ENCODE results near the gene YY1AP1. TPM values are rescaled to one million over a fixed set of nuclear protein-coding genes. Genes with fewer than 3 reads are reported as not detected.
A peak's percentile ranks its signal among the peaks of the same experiment; 100 is the strongest.
"Not testable (repeated sequence)": the region's sequence is repeated elsewhere in the genome, so short reads cannot be mapped to it uniquely, and the experiment has no call there.

The YY1AP1 gene
- total RNA-seq, 1 donor from 2014 or later = 70.5 TPM

DNA sequence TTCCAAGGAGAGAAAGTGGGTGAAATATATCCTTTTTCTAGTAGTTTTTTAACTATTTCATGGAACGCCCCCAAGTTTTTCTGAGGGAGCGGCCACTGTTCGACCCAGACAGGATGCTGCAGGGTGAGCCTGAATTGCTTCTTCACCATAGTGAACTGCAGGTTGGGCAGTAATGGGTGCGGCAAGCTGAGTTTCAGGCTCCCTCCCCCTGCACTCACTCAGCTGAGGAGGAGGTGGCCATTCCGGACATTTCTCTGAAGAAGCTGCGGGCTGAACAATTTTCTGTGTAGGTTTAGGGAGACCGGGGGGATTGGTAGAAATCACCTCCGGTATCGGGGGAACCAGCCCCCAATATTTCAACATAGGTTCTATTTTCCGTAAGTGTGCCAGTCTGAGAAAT, 8.5 kb upstream of the YY1AP1 start:
- ATAC-seq (no peak), DNase-seq (no peak)
- intact Hi-C loops (cut with micrococcal nuclease) = no loop called here

DNA sequence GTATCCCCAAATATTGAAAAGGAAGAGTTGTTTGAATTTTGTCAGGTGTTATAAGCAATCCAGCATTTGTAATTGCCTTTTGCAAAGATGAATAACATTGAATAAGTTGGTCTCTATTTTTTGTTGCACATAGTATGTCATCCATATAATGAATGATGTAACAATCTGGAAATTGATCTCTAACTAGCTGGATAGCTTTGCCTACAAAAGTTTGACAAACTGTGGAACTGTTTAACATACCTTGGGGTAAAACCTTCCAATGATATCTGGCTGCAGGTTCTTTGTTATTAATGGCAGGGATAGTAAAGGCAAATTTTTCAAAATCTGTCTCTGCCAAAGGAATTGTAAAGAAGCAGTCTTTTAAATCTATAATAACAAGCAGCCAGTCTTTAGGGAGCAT, 8.0 kb upstream of the YY1AP1 start:
- ATAC-seq (no peak), DNase-seq (no peak)
- intact Hi-C loops (cut with micrococcal nuclease) = no loop called here

DNA sequence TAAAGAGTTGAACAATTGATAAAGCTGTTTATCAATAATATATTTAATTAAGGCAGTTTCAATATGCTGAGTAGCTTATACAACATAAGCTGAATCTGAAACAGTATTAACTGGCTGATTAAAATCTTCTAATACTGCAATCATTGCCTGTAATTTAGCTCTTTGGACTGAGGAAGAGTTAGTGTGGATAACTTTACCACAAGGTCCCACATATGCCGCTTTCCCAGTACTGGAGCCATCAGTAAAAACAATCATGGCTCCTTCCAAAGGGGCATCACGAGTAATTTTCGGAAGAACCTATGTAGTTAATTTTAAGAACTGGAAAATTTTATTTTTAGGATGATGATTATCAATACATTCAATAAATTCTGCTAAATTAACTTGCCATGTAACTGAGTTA, 7.0 kb upstream of the YY1AP1 start:
- intact Hi-C loops (cut with micrococcal nuclease) = no loop called here
- DNase-seq = no peak
- ATAC-seq = no peak

DNA sequence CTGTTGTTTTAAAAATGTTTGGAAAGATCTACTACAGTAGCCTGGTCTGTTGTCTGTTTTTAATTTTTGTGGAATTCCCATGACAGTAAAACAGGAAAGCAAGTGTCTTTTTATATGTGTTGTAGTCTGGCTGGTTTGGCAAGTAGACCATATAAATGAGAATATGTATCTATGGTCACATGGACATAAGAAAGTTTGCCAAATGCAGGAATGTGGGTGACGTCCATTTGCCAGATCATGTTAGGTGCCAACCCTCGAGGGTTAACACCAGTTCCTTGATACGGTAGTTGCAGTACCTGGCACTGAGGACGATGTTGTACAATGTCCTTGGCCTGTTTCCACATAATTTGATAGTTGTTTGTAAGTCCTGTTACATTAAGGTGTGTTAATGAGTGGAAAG, 6.5 kb upstream of the YY1AP1 start:
- intact Hi-C loops (cut with micrococcal nuclease) = no loop called here
- DNase-seq (no peak), ATAC-seq (peak; percentile 70)

DNA sequence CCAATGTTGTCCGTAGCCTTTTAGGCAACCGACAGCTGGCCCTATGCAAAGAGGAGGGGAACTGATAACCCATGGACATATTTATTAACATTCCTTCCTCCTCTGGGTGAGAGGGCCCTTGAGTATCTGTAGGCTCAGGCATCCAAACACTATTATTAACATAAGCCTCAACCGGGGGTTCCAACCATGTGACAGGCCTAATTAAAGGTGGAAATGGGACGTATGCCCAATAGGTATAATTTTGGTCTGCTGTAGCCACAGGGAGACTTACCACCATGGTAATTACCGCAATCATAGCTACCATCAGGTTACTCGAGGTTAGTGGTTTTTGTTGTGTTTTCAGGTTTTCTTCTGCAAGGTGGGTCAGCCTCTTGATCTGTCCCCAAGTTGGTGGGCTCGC, 5.6 kb upstream of the YY1AP1 start:
- ATAC-seq (peak; percentile 60), DNase-seq (no peak)
- intact Hi-C loops (cut with micrococcal nuclease) = no loop called here

DNA sequence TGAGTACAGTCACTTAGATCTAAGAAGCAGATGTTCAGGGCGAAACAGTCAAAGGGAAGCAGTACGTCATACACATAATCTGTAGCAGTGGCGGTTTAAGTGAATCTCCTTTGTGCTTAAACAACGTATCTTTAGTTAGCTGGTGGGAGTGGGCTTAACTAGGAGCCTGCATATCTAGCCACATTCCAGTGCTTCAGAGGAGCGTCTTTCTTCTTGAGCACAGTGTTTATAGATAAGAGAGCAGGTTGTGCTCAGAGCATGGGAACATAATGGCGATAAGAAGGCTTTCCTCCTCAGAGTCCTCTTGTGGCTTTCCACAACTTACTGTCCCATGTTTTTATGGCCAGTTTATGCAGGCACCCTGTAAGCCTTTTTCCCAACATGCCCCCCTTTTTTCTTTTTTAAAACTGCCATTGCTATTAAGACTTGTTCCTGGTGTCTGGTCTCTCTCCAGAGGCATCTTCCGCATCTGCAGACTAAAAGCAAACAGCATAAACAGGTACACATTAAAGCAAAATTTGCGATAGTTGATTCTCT, 3.5 kb upstream of the YY1AP1 start:
- intact Hi-C loops (cut with micrococcal nuclease) = no loop called here
- ATAC-seq = no peak
- DNase-seq = no peak

DNA sequence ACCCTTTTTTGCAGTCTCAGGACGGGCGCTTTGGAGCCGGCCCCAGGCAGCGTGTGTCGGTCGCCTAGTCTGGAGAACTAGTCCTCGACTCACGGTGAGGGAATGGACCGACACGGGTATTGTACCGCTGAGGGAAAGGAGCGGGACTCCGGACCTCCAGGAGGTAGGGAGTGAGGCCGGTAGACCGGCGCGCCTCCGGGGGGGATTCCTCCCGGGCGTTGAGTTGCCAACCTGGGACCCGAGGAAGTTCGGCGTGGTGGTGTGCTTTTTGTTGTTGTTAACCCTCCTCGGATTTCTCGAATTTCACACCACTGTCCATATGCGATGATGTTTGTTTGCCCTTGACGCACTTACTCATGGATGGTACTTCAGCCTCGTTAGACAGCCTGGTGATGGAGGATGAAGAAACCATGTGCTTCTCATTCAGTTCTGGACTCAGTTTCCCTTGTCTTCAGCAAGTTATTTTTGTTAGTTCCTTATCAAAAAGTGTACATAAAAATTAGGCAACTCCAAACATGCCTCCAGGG, 570 bp upstream of the YY1AP1 start, which contains the start of gene DAP3:
DAP3 (plus strand) TSS at position 11 of the 527 bp plus-strand sequence. CDS start 20,689 bp downstream, outside the sequence.
- ATAC-seq; DNase-seq; intact Hi-C loops (cut with micrococcal nuclease): not testable (repeated sequence)

DNA sequence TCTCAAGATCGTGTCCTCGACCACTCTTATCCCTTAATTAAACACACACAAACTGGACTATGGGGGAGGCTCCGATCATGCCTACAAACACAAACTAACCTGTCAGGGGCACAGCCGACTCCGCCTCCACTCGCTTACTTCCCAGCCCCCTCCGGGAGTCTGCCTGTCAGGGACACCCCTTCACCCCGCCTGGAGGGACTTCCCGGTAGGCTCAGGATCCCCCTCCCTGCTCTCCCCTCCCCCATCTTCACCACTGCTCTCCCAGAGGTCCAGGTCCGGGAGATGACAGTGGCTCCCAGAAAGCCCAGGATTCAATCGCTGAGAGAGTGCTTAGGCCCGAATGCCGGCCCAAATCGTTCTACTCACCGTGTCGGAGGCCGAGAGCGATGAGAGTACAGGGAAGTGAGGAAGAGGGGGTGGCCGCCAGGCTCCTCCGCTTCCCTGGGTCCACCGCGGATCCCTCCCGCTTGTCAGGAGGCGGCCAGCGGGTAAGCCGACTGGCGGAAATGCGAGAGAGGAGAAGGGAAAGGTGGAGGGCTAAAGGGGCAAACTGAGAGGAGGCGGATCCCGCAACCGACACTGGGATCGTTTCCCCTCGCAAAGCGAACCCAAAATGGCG, 760 bp downstream of the YY1AP1 start:
- DNase-seq; intact Hi-C loops (cut with micrococcal nuclease): not testable (repeated sequence)
- ATAC-seq = peak; percentile 51

DNA sequence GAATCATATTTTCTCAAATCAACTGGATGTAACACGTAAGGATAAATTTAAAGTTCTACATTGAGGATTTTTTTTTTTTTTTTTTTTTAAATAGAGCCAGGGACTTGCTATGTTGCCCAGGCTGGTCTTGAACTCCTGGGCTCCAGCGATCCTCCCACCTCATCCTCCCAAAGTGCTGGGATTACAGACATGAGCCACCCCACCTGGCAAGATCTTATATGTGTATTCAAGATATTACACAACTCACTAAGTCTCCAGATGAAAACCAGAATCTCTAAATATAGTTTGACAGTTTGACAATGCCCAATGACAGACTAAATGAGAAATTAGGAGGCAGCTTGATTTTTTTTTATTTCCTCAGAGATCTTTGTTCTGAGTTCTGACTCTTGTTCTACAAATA, 6.8 kb downstream of the YY1AP1 start:
- ATAC-seq (peak; percentile 56), DNase-seq (no peak)
- intact Hi-C loops (cut with micrococcal nuclease) = no loop called here

DNA sequence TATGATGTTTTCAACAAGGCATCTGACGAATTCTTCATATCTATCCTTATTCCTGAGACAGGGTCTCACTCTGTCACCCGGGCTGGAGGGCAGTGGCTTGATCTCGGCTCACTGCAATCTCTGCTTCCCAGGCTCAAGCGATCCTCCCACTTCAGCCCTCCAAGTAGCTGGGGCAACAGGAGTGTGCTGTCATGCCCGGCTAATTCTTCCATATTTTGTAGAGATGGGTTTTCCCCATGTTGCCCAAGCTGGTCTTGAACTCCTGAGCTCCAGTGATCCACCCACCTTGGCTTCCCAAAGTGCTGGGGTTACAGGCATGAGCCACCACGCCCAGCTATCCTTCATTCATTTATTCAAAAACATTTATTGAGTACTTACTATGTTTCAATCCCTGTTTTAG, 8.0 kb downstream of the YY1AP1 start:
- ATAC-seq (no peak), DNase-seq (no peak)
- intact Hi-C loops (cut with micrococcal nuclease) = no loop called here

DNA sequence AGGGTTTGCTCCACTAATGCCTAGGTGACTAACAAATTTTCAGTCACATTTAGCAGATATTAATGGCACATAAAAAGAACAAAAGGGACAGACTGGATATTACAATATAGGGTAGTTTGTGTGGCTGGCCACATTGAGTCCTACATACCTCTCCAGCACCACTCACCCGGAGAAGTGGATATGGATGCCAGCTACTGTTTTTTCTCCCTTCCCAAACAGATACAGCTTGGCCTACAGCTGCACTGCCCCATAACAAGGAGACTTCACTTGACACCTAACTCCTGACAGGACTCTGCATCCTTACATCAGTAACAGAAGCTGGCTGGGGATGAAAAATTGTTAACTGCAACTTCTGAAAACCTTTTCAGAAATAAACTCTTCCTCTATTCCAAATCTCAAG, 9.6 kb downstream of the YY1AP1 start:
- intact Hi-C loops (cut with micrococcal nuclease); DNase-seq: not testable (repeated sequence)
- peak; percentile 74 for ATAC-seq

DNA sequence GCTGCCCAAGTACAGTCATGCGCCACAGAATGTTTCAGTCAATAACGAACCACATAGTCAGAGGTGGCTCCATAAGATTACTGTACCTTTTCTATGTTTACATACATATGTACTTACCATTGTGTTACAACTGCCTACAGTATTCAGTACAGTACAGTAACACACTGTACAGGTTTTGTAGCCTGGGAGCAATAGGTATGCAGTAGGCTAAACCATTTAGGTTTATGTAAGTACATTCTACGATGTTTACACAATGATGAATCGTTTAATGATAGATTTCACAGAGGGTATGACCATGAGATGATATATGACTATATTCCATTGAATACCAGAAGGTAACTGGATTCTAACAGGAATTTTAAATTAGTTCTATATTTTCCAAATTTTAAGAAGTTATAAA, 10.5 kb downstream of the YY1AP1 start:
- DNase-seq (no peak), ATAC-seq (no peak)
- intact Hi-C loops (cut with micrococcal nuclease) = no loop called here

DNA sequence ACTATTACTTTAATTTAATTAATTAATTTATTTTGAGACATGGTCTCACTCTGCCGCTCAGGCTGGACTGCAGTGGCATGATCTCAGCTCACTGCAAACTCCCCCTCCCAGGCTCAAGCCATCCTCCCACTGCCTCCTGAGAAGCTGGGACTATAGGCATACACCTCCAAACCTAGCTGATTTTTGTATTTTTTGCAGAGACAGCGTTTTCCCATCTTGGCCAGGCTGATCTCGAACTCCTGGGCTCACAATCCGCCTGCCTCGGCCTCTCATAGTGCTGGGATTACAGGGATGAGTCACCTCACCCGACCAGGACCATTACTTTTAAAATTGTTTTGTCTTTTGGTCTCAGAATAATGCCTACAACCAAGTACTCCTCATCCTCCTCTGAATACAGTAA, 15.6 kb downstream of the YY1AP1 start:
- intact Hi-C loops (cut with micrococcal nuclease) = no loop called here
- ATAC-seq (no peak), DNase-seq (no peak)

DNA sequence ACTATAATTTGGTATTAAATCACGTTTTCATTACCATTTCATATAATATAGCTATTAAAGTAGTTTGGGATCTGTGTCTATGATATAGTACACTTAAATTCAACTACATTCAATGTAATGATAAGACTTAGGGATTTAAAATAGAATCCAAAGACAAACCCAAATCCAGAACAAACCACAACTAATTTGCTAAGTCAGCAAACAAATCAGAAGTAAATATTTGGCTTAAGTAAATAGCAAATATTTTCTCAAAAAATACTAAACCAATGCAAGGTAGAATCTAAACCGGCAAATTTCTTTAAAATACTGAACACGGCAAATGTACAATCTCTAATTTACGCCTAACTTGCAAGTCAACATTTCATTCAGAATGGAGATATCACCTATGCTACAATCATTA, 16.8 kb downstream of the YY1AP1 start:
- DNase-seq = no peak
- intact Hi-C loops (cut with micrococcal nuclease) = no loop called here
- no peak for ATAC-seq

DNA sequence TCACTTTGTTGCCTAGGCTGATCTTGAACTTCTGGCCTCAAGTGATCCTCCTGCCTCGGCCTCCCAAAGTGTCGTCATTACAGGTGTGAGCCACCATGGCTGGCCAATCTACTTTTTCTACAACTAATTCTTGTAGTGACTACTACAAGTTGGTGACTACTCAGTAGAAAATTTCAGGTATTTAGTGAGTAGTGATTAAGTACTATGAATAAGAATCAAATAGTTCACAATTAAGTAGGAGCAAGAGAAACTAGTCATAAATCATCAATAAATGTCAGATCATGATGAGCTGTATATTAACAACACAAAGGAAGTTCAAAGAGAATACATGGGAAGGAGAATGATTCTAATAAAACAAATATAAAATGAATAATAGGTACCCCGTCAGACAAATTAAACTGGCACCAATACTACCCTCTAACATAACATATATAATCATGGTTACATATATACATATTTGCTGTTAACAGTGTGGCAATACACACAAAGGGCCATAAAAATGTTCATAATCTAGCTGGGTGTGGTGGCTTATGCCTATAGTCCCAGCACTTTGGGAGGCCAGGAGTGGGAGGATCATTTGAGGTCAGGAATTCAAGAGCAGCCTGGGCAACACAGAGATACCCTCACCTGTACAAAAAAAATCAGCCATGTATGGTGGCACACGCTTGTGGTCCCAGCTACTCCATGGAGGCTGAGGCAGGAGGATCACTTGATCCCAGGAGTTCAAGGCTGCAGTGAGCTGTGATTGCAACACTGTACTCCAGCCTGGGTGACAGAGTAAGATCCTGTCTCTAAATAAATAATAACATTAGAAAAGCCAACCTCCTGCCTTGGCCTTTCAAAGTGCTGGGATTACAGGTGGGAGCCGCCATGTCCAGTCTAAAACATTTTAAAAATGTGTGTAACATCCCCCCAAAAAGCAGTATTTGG, 19.1 kb downstream of the YY1AP1 start:
- ATAC-seq (no peak), DNase-seq (no peak)
- intact Hi-C loops (cut with micrococcal nuclease) = no loop called here

DNA sequence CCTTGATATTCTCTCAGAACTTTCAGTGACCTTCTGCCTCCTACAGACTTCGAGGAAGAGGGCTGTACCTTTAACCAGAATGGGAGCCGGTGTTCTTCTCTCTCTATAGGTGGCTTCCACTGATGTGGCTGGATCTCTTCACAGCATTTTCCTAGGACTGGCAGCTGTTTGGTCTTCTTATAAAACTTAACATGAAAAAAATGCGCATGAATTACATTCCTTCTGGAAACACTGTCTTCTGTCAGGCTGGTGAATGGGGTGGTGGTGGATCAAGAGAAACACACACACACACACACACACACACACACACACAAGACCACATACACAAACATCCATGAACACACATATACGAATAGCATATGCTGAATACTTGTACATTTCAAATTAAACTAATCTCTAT, 27.3 kb downstream of the YY1AP1 start:
- ATAC-seq; intact Hi-C loops (cut with micrococcal nuclease): not testable (repeated sequence)

DNA sequence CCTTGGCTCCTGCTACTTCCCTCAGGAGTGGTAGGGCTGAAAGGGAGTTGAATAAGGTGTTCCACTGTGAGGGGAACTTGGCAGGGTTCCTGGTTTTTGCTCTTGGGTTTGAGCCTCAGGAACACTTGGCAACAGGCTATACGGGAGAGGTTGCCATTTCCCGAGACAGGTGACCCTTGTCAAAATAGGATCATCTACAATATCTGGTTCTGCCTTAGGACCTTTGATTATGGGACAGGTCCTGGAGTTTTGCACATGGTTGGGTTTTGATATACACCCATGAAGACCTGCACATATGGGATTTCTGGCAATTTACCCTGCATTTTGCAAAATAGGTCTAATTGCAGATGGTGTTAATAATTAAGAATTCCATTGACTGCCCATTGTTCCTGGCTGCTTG, 31.1 kb downstream of the YY1AP1 start:
- ATAC-seq = peak; percentile 36
- no peak for DNase-seq
- intact Hi-C loops (cut with micrococcal nuclease) = no loop called here

More for the DNA sequence above, 27.3 kb downstream of the YY1AP1 start:
- not testable (repeated sequence) for DNase-seq

DNA sequence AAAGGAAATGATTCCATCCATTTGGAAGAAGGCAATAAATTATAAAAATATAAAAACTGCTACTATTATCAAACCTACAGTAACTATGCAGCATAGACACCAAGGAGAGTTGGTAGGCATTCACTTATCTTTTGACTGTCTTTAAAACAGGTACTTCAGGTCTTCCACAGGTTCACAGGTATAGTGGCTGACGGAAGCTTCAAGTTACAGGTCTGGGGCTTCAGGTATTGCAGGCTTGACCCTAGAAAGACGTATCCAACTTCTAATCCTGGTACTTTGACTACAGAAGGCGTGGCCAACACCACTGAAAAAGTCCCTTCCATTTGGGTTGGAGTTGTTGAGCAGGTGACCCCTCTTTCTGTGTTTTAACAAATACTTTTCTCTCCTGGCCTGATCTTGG, 35.6 kb downstream of the YY1AP1 start:
- intact Hi-C loops (cut with micrococcal nuclease) = no loop called here
- no peak for DNase-seq
- ATAC-seq = no peak

DNA sequence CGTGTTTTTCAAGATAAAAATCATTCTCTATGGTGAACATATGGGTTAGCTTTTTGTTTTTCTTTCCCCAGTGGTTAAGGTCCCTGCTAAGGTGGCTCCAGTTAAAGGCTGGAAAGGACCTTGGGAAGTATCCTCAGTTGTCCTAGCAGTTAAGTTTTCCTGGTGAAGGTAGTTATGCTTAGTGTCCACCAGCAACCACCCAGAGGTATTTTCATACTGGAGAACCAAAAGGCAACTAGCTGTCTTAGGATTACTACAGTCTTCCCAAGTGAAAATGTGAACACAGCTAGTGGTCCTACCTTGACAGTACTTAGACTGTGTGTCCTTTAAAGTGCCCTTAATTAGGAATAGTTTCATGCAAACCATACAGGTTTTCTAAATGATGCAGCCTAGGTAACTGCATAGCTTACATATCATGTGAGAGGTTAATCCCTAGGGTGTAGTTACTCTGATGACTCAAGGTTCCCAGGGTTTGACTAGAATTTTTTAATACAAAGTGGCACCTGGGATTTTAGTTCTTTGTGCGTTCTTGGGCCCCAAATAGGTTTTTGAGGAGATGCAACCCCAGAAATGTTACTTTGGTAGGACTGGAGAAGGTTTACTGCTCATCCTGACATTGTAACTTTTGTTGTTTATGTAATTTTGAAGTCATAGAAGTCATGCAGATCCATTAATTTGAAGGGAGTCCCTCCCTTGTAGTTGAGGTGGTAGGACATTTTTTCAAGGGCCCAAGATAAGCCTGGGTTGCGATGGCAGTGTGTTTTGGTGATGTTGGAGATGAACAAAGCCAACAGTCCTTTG, 36.5 kb downstream of the YY1AP1 start:
- intact Hi-C loops (cut with micrococcal nuclease) = no loop called here
- ATAC-seq = no peak
- DNase-seq = no peak

All from left ventricle myocardium superior (tissue), 1 donor.